Measurements from ENCODE around the gene GNA15. TPM values are rescaled to one million over a fixed set of nuclear protein-coding genes. Genes with fewer than 3 reads are reported as not detected.

Gene GNA15
- total RNA-seq, 2 donors from 2014 or later = not detected

GRCh38 chr19:3094601-3095440, 41.0 kb upstream of the GNA15 start:
- Histone ChIP-seq H3K27me3 (ENCODE audit: control insufficient read depth, insufficient read depth, low read length, poor library complexity, severe bottlenecking) (no peaks in the 10 kb centered on the region), H3K4me1 (ENCODE audit: control insufficient read depth, insufficient read depth, low read length) (peaks cover 7% of the 10 kb centered on the region), H3K27ac (ENCODE audit: low read depth, low read length) (no peak overlapping the region), H3K36me3 (ENCODE audit: control insufficient read depth, insufficient read depth, low read length) (no peaks in the 10 kb centered on the region), H3K9me3 (ENCODE audit: control insufficient read depth, low read length) (no peaks in the 10 kb centered on the region), H3K4me3 (ENCODE audit: low read length) (peak overlapping the region; percentile 88), H3K9ac (ENCODE audit: extremely low read depth, low read length, poor library complexity, severe bottlenecking) (peak overlapping the region; percentile 74)
- no peak for TF ChIP-seq CTCF (conservative IDR thresholded peaks at IDR 0.05)
- Mint-ChIP-seq H3K4me1 (peaks cover 16% of the 10 kb centered on the region), H3K9me3 (no peaks in the 10 kb centered on the region), H3K4me3 (peak overlapping the region; percentile 76), H3K27ac (peak overlapping the region; percentile 83), H3K36me3 (ENCODE audit: low read depth) (no peaks in the 10 kb centered on the region), H3K27me3 (ENCODE audit: insufficient read depth) (no peaks in the 10 kb centered on the region)
- DNase-seq = peak; percentile 69
- WGBS, 2 experiments (ENCODE audit: insufficient coverage in 1 of 2, insufficient read length in 1 of 2) = 2% methylated on average over 39 to 57 of the region's 57 CpGs

GRCh38 chr19:3095441-3096191, 40.2 kb upstream of the GNA15 start:
- H3K36me3 Mint-ChIP-seq (ENCODE audit: low read depth) = no peaks in the 10 kb centered on the region
- no peak overlapping the region for H3K27ac ChIP-seq (ENCODE audit: low read depth, low read length)

More at GRCh38 chr19:3095441-3096191, 40.2 kb upstream of the GNA15 start:
- H3K4me3 Mint-ChIP-seq = peak overlapping the region; percentile 76
- H3K36me3 ChIP-seq (ENCODE audit: control insufficient read depth, insufficient read depth, low read length) = no peaks in the 10 kb centered on the region
- peak overlapping the region; percentile 83 for H3K27ac Mint-ChIP-seq
- no peaks in the 10 kb centered on the region for H3K27me3 Mint-ChIP-seq (ENCODE audit: insufficient read depth)
- peak overlapping the region; percentile 74 for H3K9ac ChIP-seq (ENCODE audit: extremely low read depth, low read length, poor library complexity, severe bottlenecking)
- H3K4me1 ChIP-seq (ENCODE audit: control insufficient read depth, insufficient read depth, low read length) = peaks cover 7% of the 10 kb centered on the region
- H3K4me3 ChIP-seq (ENCODE audit: low read length) = peak overlapping the region; percentile 88
- DNase-seq = peak; percentile 95
- TF ChIP-seq CTCF (conservative IDR thresholded peaks at IDR 0.05) = no peak
- no peaks in the 10 kb centered on the region for H3K27me3 ChIP-seq (ENCODE audit: control insufficient read depth, insufficient read depth, low read length, poor library complexity, severe bottlenecking)
- H3K4me1 Mint-ChIP-seq = peaks cover 16% of the 10 kb centered on the region
- 4 to 8% methylated on average over 15 to 31 of the region's 31 CpGs for WGBS, 2 experiments (ENCODE audit: insufficient coverage in 1 of 2, insufficient read length in 1 of 2)
- H3K9me3 Mint-ChIP-seq = no peaks in the 10 kb centered on the region
- H3K9me3 ChIP-seq (ENCODE audit: control insufficient read depth, low read length) = no peaks in the 10 kb centered on the region
